SK-N-MC (cell line): ENCODE measurements around the gene CYB5R4.

Experiments
- EZH2 ChIP-seq: fragments of 200-600 bp; sonication (generic); IDR thresholded peaks from one replicate; pipeline ENCODE4 v1.6.1; 2017; ENCODE audit warnings: antibody characterized with exemption
- FOXP2 ChIP-seq: optimal IDR thresholded peaks from 2 replicates; pipeline ENCODE3; 2011; ENCODE audit warnings: mild to moderate bottlenecking, moderate library complexity; ENCODE audit not compliant: insufficient read depth; ENCODE audit errors: extremely low read length, control extremely low read depth
- POLR2AphosphoS5 ChIP-seq: IDR thresholded peaks from 2 replicates; pipeline ENCODE4 v1.6.1; 2012; ENCODE audit warnings: mild to moderate bottlenecking, low read depth, low read length, borderline replicate concordance

GRCh38 chr6:83824831-83825230 is 34.7 kb upstream of the CYB5R4 start:
- TF ChIP-seq POLR2AphosphoS5 (no peak), EZH2 (no peak), FOXP2 (no peak)
